C4-2B (cell line): ENCODE measurements around the gene KAZALD1.

ENCODE experiments used
- CTCF ChIP-seq: fragments of 450-650 bp; conservative IDR thresholded peaks from 2 replicates; pipeline ENCODE4 v1.5.1; 2017; ENCODE audit warnings: mild to moderate bottlenecking
- ZFX ChIP-seq: fragments of 450-650 bp; IDR thresholded peaks from 2 replicates; pipeline ENCODE4 v1.6.1; 2017

DNA sequence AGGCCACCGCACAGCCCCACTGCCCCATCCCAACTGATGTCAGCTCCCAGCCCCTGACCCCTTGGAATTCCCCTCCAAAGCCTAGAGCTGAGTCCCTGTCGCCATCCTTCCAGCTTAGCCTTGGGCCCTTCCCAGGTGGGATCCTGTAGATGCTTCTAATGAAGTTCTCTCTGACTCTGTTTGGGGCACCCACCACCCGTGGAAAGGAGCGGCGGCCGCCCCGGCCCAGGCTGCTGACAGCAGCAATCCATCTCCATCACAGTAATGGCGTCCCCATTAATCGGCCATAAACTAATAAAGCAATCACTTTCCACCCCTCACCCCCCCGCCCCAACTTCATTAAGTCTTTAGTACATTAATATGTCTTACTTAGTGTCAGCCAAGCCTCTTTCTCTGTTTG is 25.6 kb downstream of the KAZALD1 start:
- TF ChIP-seq CTCF, result no peak
- TF ChIP-seq ZFX, result no peak
